Spleen (tissue), 7 donors: ENCODE results near the gene ACKR2.

Experiments used
- CTCF ChIP-seq, 11 experiments: fragments of 200-600 bp in 7 of 11; fragments of 450-650 bp in 4 of 11; sonication (generic) in 4 of 11; IDR thresholded peaks in 8 of 11; conservative IDR thresholded peaks in 3 of 11; 1 replicate in 7 of 11; 2 replicates in 4 of 11; pipeline versions ENCODE4 v1.4.0 to v1.8.0; 2016 to 2021; ENCODE audit warnings: antibody characterized with exemption in 11 of 11, inconsistent platforms in 4 of 11, mild to moderate bottlenecking in 1 of 11
- POLR2A ChIP-seq, 3 donors: fragments of 450-650 bp; IDR thresholded peaks; one replicate each; pipeline ENCODE4 v1.5.1; 2017; ENCODE audit warnings: antibody characterized with exemption in 3 of 3, mild to moderate bottlenecking in 1 of 3
- POLR2AphosphoS5 ChIP-seq, 3 donors: sonication (generic); formaldehyde crosslinking; IDR thresholded peaks; one replicate each; pipeline ENCODE4 v1.5.1; 2017; ENCODE audit warnings: antibody characterized with exemption in 3 of 3
- donor health status: DM: no; HTN: no; CAD: no; lungs with moderate emphysema.
- donor health status: DM: no; HTN: no; CAD: no.
- donor health status: DM: no; HTN: no; CAD: no.

GRCh38 chr3:42877881-42878280, 68.6 kb downstream of the ACKR2 start:
- TF ChIP-seq CTCF (IDR thresholded peaks at IDR 0.05 in 8 of 11, conservative IDR thresholded peaks at IDR 0.05 in 3 of 11), result no peak
- no peak for TF ChIP-seq POLR2A (IDR thresholded peaks at IDR 0.05)
- TF ChIP-seq POLR2AphosphoS5 (IDR thresholded peaks at IDR 0.05), result no peak
